ENCODE measurements around the gene ZNF778. TPM values are rescaled to one million over a fixed set of nuclear protein-coding genes. Genes with fewer than 3 reads are reported as not detected.

The ZNF778 gene
- total RNA-seq, 1 experiment from 2014 or later, result 31.2 TPM

GRCh38 chr16:89270666-89271345 lies 53.3 kb downstream of the ZNF778 start:
- H3K4me3 Mint-ChIP-seq, result no peak overlapping the region
- CTCF ChIA-PET, result interaction anchor here (1.2 kb wide), 1 partner anchor 30 kb away, joined by 3 read pairs; no protein-coding TSS in a partner anchor
- no peaks in the 10 kb centered on the region for H3K27me3 Mint-ChIP-seq (ENCODE audit: low read depth)
- no peak overlapping the region for H3K27ac Mint-ChIP-seq
- no peaks in the 10 kb centered on the region for H3K4me1 Mint-ChIP-seq
- H3K9me3 Mint-ChIP-seq, result no peaks in the 10 kb centered on the region
- TF ChIP-seq SP1 (CRISPR knock-in tag; conservative IDR thresholded peaks at IDR 0.05) (no peak), TEAD1 (CRISPR knock-in tag; IDR thresholded peaks at IDR 0.05) (no peak), ZBTB21 (CRISPR knock-in tag; IDR thresholded peaks at IDR 0.05; ENCODE audit: borderline replicate concordance) (no peak), ELF4 (CRISPR knock-in tag; IDR thresholded peaks at IDR 0.05; ENCODE audit: low read depth) (no peak), FOXK1 (CRISPR knock-in tag; IDR thresholded peaks at IDR 0.05) (no peak), CREM (CRISPR knock-in tag; IDR thresholded peaks at IDR 0.05) (no peak), GTF2I (CRISPR knock-in tag; conservative IDR thresholded peaks at IDR 0.05) (no peak), NR1H2 (CRISPR knock-in tag; IDR thresholded peaks at IDR 0.05) (no peak), E2F4 (CRISPR knock-in tag; IDR thresholded peaks at IDR 0.05; ENCODE audit: borderline replicate concordance, low read depth) (no peak), ZBTB43 (CRISPR knock-in tag; IDR thresholded peaks at IDR 0.05) (no peak), ZMAT4 (CRISPR knock-in tag; IDR thresholded peaks at IDR 0.05) (no peak), ZNF671 (CRISPR knock-in tag; IDR thresholded peaks at IDR 0.05) (no peak), STAT6 (CRISPR knock-in tag; conservative IDR thresholded peaks at IDR 0.05; ENCODE audit: low read depth) (no peak), TP53 (CRISPR knock-in tag; IDR thresholded peaks at IDR 0.05) (no peak)
- no peak for DNase-seq (ENCODE audit: low spot score)
- POLR2A ChIA-PET, result interaction anchor here (0.6 kb wide), 1 partner anchor 289 kb away, joined by 3 read pairs; no protein-coding TSS in a partner anchor
- H3K36me3 Mint-ChIP-seq, result peaks cover 52% of the 10 kb centered on the region
- no peak for ATAC-seq

GRCh38 chr16:89272631-89273030 lies 55.1 kb downstream of the ZNF778 start:
- DNase-seq (ENCODE audit: low spot score), result no peak
- no peak for ATAC-seq
- no peaks in the 10 kb centered on the region for H3K9me3 Mint-ChIP-seq
- H3K27me3 Mint-ChIP-seq (ENCODE audit: low read depth), result no peaks in the 10 kb centered on the region
- no peak overlapping the region for H3K27ac Mint-ChIP-seq
- H3K4me3 Mint-ChIP-seq, result no peak overlapping the region
- ChIA-PET CTCF (no interaction called here), POLR2A (interaction anchor here (0.6 kb wide), 1 partner anchor 705 kb away, joined by 4 read pairs; no protein-coding TSS in a partner anchor)
- no peaks in the 10 kb centered on the region for H3K4me1 Mint-ChIP-seq
- peaks cover 50% of the 10 kb centered on the region for H3K36me3 Mint-ChIP-seq
- TF ChIP-seq E2F4 (CRISPR knock-in tag; IDR thresholded peaks at IDR 0.05; ENCODE audit: borderline replicate concordance, low read depth), result no peak
- no peak for TF ChIP-seq GABPB1 (CRISPR knock-in tag; IDR thresholded peaks at IDR 0.05)
